Upper lobe of right lung (tissue), 1 donor: ENCODE data around the gene ITGA8. TPM values are rescaled to one million over a fixed set of nuclear protein-coding genes. Genes with fewer than 3 reads are reported as not detected.
"Not testable (repeated sequence)": the region's sequence is repeated elsewhere in the genome, so short reads cannot be mapped to it uniquely, and the experiment has no call there.

Experiments
- ATAC-seq: fragments of 200-7000 bp; cut with Tn5 transposase; one replicate; pipeline ENCODE4 v1.9.1; 2020; ENCODE audit warnings: mild to moderate bottlenecking, moderate library complexity
- DNase-seq: peaks from one replicate; pipeline ENCODE4 v3.0.0-alpha.2; 2020
- H3K27ac ChIP-seq: fragments of 200-600 bp; one replicate; pipeline ENCODE4 v1.8.0; 2022
- H3K27me3 ChIP-seq: fragments of 200-600 bp; one replicate; pipeline ENCODE4 v1.8.0; 2022; ENCODE audit warnings: mild to moderate bottlenecking
- H3K36me3 ChIP-seq: fragments of 200-600 bp; one replicate; pipeline ENCODE4 v1.8.0; 2022
- H3K4me1 ChIP-seq: fragments of 200-600 bp; one replicate; pipeline ENCODE4 v1.8.0; 2022
- H3K4me3 ChIP-seq: fragments of 200-600 bp; one replicate; pipeline ENCODE4 v1.8.0; 2022; ENCODE audit warnings: mild to moderate bottlenecking
- H3K9me3 ChIP-seq: fragments of 200-600 bp; one replicate; pipeline ENCODE4 v1.8.0; 2022
- intact Hi-C: fragments of 100-400 bp; cut with DNase I; formaldehyde crosslinking; loops from one replicate; pipeline ENCODE4 v1.11.0; 2022
- total RNA-seq: library from RNA; stranded (reverse); fragmentation: NEBNext Ultra II Directional; extraction: Animal tissue kit (Norgen Biotek cat#: 25700); gene quantifications from one replicate; pipeline ENCODE4 v1.2.1, GENCODE V29; 2021
- TF ChIP-seq, protein P1 (sequence below): fragments of 200-600 bp; IDR thresholded peaks from one replicate; pipeline ENCODE4 v1.8.0; 2022; ENCODE audit warnings: antibody characterized with exemption
- donor health status: DM: no; HTN: yes; CAD: no; lungs with severe emphysema.

Gene ITGA8
- total RNA-seq, 1 donor from 2014 or later: 33.9 TPM

DNA sequence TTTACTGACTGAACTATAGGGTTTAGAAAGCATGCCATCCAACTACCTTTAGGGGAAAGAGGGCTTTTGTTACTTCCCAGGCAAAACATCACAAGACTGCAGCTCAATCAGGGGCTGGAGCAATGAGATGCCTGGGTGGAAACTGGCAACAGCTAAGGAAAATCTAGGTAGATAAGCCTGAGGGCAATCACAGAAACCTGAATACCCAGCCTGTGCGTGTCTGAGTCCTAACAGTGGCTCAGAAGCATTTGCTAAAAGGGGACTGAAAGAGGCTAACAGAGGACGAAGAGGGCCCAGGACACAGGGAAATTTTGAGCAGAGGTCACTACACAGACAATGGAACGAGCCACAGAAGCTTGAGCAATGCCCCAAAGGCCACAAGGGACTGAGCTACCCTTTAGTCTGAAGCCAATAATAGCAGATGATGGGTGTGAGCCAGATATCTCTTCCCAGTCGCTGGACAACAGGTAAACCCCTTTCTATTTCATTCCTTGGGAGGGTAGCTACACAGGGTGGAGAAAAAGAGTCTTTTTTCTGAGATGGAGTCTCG lies 79.1 kb downstream of the ITGA8 start:
- intact Hi-C loops: no loop called here
- no peak for ATAC-seq

DNA sequence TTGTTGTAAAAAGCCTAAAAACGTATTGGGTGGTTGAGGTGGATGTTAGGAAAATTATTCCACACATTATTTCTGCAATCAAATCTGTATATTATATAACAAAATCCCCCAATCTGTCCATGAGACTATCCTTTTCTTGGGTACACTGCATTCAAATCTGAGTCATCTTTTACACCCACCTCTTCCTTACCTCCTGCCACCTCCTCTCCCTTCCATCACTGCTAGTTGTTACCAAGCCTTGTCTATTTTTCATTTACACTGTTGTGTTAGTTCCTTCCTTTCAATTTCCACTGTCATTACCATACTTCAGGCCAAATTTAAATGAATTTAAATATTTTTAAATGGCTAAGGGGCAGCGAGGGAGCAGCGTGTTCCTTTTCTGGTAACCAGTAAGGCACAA lies 83.3 kb downstream of the ITGA8 start:
- H3K9me3 ChIP-seq: no peaks in the 10 kb centered on the region
- no peaks in the 10 kb centered on the region for H3K27me3 ChIP-seq
- no peak overlapping the region for H3K4me3 ChIP-seq
- H3K27ac ChIP-seq: no peak overlapping the region
- DNase-seq (no peak), ATAC-seq (no peak)
- H3K36me3 ChIP-seq: no peaks in the 10 kb centered on the region
- TF ChIP-seq, protein P1, sequence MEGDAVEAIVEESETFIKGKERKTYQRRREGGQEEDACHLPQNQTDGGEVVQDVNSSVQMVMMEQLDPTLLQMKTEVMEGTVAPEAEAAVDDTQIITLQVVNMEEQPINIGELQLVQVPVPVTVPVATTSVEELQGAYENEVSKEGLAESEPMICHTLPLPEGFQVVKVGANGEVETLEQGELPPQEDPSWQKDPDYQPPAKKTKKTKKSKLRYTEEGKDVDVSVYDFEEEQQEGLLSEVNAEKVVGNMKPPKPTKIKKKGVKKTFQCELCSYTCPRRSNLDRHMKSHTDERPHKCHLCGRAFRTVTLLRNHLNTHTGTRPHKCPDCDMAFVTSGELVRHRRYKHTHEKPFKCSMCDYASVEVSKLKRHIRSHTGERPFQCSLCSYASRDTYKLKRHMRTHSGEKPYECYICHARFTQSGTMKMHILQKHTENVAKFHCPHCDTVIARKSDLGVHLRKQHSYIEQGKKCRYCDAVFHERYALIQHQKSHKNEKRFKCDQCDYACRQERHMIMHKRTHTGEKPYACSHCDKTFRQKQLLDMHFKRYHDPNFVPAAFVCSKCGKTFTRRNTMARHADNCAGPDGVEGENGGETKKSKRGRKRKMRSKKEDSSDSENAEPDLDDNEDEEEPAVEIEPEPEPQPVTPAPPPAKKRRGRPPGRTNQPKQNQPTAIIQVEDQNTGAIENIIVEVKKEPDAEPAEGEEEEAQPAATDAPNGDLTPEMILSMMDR: no peak
- H3K4me1 ChIP-seq: no peaks in the 10 kb centered on the region
- intact Hi-C loops: no loop called here

More for the DNA sequence above, 79.1 kb downstream of the ITGA8 start:
- H3K4me3 ChIP-seq: no peak overlapping the region
- TF ChIP-seq, protein P1: no peak
- H3K36me3 ChIP-seq: no peaks in the 10 kb centered on the region
- H3K27me3 ChIP-seq: no peaks in the 10 kb centered on the region
- no peak for DNase-seq
- H3K4me1 ChIP-seq: no peaks in the 10 kb centered on the region
- no peak overlapping the region for H3K27ac ChIP-seq
- H3K9me3 ChIP-seq: no peaks in the 10 kb centered on the region

DNA sequence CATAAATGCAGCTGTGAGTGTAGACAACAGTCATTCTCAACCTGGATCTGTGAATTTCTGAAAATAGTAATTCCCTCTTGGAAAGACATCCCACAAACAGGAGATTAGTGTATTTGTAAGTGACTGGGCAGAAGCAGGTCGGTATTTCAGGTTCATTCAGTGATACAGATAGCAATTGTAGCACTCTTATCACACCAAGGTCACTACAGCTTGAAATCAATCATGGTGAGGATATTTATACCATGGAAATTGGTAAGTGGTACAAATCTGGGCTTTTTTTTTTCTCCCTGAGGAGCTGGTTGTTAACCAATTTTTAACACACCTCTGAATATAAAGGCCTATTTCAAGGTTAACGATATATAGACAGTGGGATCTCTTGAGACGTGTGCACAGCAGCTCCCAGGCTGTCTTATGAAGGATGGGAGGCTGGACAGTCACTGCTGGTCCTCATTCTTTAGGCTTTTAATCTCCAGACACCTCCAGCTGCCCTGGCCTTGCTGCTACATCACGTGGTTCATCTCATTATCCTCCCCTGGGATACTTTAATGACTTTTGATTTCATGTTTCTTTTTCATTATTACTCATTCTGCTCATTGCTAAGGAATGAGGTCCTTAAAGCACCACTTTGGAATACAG lies 87.1 kb downstream of the ITGA8 start:
- Histone ChIP-seq H3K4me3 (no peak overlapping the region), H3K36me3 (no peaks in the 10 kb centered on the region), H3K4me1 (no peaks in the 10 kb centered on the region), H3K9me3 (no peaks in the 10 kb centered on the region), H3K27ac (no peak overlapping the region), H3K27me3 (no peaks in the 10 kb centered on the region)
- intact Hi-C loops: no loop called here
- DNase-seq: no peak
- no peak for ATAC-seq
- TF ChIP-seq, protein P1: no peak

DNA sequence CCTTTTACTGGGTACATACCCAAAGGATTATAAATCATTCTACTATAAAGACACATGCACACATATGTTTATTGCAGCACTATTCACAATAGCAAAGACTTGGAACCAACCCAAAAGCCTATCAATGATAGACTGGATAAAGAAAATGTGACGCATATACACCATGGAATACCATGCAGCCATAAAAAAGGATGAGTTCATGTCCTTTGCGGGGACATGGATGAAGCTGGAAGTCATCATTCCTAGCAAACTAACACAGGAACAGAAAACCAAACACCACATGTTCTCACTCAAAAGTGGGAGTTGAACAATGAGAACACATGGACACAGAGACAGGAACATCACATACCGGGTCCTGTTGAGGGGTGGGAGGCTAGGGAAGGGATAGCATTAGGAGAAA lies 88.5 kb downstream of the ITGA8 start:
- H3K9me3 ChIP-seq, intact Hi-C loops, H3K27ac ChIP-seq, H3K4me1 ChIP-seq, H3K27me3 ChIP-seq, H3K4me3 ChIP-seq, ATAC-seq, H3K36me3 ChIP-seq, DNase-seq: not testable (repeated sequence)

DNA sequence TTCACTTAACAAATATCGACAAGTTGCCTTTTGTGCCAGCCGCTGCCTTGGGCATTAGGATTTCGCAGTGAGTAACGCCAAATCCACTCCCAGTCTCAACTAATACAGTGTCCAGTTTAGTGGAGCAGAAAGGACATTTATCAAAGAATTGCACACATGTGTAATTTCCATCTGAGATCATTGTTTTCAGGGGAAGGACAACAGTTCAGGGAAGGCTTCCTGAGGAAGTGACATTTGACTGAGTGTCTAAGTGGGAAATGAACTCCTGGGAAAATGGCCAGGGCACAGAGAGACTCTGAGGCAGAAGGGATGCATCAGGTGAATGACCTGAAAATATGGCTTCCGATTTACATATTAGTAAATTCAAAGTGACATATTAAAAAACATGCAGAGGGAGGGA lies 89.4 kb downstream of the ITGA8 start:
- intact Hi-C loops: no loop called here
- no peak overlapping the region for H3K27ac ChIP-seq

DNA sequence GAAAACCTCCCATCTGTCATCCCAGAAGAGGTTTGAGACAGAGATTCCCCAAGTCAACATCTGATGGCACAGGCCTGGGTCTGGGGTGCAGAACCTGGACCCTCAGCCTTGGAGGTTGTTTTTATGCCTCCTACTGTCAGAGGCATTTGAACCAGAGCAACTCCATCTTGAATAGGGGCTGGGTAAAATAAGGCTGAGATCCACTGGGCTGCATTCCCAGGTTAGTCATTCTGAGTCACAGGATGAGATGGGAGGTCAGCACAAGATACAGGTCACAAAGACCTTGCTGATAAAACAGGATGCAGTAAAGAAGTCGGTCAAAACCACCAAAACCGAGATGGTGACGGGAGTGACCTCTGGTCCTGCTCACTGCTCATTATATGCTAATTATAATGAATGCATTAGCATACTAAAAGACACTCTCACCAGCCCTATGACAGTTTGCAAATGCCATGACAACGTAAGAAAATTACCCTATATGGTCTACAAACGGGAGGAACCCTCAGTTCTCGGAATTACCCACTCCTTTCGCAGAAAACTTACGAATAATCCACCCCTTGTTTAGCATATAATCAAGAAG lies 92.0 kb downstream of the ITGA8 start:
- ATAC-seq (no peak), DNase-seq (no peak)
- intact Hi-C loops: no loop called here
- H3K4me3 ChIP-seq: no peak overlapping the region
- no peaks in the 10 kb centered on the region for H3K9me3 ChIP-seq
- H3K4me1 ChIP-seq: peaks cover 8% of the 10 kb centered on the region
- TF ChIP-seq, protein P1: no peak
- H3K36me3 ChIP-seq: no peaks in the 10 kb centered on the region
- H3K27ac ChIP-seq: no peak overlapping the region
- H3K27me3 ChIP-seq: no peaks in the 10 kb centered on the region

More for the DNA sequence above, 89.4 kb downstream of the ITGA8 start:
- H3K4me1 ChIP-seq: peaks cover 8% of the 10 kb centered on the region
- H3K27me3 ChIP-seq: no peaks in the 10 kb centered on the region
- no peaks in the 10 kb centered on the region for H3K36me3 ChIP-seq
- H3K9me3 ChIP-seq: no peaks in the 10 kb centered on the region
- DNase-seq (no peak), ATAC-seq (no peak)
- H3K4me3 ChIP-seq: no peak overlapping the region
- TF ChIP-seq, protein P1: no peak
